GM19023 (cell line): ENCODE results near the gene VAV2.

Source experiments
- ATAC-seq: cut with Tn5 transposase; IDR thresholded peaks from one replicate; pipeline ENCODE4 v1.9.1; 2021; ENCODE audit warnings: mild to moderate bottlenecking, moderate library complexity; ENCODE audit not compliant: unreplicated experiment

VAV2 gene

DNA sequence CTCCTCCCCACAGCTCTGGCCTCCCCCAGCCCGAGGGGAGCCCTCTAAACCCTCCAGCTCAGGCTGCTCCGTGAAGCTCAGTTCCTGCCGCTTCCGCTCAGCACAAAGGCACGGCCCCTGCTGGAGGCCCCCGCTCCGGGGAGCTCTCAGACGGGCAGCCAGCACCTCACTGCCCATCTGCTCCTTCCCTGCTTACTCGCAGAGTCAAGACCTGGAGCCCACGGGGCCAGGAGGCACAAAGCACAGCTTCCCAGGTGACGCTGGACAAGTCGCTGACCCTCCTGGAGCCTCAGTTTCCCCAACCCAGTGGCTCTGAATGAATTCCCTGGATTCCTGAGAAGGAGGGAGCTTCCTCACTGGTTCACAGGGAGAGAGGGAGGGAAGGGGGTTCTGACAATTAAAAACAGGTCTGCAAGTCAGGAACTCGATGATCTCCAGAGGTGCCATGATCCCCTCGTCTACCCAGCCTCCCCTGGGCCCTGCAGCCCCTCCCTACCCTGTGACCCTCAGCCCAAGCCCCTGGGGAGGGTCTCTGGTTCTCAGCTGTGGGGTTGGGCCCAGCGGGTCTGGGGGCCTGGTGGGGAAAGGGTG, 36.2 kb downstream of the VAV2 start:
- ATAC-seq: no peak

DNA sequence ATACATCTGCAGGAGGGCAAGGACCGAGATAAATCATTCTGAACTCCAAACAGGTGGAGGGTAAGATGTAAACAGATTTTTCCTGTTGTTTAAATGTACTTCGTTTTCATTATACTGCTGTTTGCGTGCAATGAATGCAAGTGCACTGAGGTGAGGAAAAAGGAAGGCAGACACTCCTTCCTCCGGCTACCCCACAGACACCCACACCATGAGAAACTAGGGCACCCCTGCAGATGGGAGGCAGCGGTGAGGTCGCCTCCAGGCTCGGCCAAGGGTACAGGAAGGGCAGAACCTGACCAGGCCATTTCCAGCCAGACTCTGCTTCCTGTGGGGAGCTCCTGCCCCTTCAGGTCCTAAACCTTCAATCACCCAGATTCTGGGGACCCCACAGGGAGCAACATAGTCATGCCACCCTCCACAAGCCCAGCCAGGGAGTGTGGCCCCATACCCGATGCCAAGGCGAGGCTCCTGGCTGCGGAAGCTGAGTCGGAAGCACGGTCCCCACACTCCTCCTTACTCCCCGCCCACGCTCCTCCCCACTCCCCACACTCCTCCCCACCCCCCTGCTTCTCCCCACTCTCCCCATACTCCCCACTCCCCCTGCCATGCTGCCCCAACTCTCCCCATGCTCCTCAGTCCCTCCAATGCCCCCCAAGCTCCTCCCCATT, 37.1 kb downstream of the VAV2 start:
- no peak for ATAC-seq

DNA sequence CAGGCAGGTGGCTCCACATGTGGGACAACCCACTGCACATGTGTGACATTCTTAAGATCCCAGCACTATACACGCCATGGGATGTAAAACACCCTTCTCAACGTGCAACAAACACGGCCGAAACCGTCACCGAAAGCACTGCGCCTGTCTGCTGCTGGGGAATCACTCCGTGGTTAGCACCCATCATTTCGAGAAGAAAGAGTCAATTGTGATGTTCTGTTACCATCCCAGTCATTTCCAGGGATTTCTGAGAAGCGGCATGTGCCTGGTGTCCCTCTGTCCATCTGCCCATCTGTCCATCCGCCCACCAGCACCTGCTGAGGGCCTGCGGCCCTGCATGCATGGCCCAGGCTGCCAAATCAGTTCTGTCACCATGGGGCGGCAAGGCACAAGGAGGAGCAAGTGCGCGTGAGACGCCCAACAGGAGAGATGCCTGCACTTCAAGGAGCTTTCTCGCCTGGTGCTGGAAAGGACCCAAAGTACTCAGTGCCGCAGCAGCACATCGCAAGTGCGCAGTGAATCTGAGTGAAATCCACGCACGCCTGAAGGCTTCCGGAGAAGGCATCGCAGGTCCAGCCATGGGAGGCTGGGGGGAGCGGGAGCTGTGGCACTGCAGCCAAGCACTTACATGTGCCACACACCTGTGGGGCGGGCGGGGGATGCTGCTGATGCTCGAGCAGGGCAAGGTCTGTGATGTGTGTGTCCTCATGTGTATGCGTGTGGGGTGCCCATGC, 38.0 kb downstream of the VAV2 start:
- ATAC-seq: no peak

DNA sequence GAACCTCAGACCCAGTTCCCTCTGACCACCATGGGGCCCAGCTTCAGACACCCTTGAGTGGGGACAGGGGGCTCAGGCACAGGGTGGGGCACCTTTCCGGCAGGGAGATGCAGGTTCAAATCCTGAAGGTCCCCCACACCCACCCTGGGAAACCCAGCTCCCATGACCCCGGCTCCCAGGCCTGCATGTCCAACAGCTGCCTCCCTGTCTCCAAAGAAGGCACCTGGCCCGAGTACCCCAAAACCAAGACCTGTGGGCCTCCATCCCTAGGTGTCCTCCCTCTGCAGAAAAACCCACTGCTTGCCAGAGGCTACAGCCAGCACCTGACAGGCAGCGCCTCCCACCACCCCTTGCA, 38.5 kb downstream of the VAV2 start:
- ATAC-seq: no peak

DNA sequence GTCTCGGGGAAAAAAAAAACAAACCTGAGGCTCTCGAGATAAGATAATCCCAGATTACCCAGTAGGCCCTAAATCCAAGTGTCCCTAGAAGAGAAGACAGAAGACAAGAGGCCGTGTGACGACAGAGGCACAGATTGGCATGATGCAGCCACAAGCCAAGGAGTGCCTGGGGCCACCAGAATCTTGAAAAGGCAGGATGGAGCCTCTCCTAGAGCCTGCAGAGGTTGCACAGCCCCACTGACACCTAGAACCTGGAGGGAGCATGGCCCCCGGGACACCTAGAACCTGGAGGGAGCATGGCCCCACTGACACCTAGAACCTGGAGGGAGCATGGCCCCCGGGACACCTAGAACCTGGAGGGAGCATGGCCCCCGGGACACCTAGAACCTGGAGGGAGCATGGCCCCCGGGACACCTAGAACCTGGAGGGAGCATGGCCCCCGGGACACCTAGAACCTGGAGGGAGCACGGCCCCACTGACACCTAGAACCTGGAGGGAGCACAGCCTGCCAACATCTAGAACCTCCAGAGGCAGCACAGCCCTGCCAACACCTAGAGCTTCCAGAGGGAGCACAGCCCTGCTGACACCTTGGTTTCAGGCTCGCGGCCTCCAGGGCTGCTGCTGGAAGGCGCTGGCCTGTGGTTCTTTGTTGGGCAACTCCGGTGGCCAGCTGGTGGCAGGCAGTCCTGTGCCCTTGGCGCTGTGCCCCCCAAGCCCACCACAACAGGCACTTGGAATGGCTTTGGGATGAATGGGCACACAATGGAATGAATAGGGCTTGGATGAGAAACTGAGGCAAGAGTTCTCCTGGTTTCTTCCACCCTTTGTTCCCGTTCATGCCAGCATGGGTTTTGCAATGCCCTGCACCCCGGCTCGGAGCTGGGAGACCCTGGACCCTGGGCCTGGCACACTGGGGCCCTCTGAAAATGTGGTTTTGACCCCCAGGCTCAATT, 39.2 kb downstream of the VAV2 start:
- no peak for ATAC-seq

DNA sequence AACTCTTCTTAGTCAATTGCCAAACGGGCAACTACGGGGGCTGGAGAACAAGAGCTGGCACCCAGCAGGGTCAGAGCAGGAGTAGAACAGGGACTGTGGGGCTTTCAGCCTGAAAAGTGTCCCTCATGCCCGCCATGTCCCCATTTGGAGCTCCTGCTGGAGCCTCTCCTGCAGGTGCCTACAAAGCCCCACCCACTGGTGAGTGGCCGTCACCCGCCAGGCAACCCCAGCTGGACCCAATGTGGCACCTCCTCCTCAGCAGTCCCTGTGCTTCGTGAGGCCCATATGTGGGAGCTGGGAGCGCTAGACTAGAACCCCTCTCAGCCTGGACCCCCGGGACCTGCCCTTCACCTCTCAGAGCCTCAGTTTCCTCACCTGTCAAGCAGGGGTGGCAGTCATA, 40.9 kb downstream of the VAV2 start:
- no peak for ATAC-seq

DNA sequence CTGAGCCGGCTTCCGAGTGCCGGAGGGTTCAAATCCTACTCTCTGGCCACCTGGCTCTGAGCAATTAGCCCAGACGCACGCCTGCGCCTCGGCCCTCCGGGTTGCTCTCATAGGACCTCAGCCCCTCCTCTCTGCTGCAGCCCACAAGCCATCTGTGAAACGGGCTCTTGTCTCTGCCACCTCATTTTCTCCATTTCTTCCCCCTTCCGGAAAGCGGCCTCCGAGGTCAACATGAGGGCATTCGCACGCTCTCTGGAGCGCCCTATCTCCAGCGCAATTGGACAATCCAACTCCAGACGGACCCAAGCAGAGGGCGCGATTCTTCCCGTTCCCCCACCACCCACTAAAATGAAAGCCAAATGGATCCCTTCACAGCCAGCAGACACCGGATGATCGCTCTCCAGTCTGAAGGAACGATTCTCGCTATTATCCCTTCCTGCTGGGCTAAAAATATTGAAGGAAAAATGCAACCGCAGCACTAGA, 41.5 kb downstream of the VAV2 start:
- ATAC-seq: no peak

DNA sequence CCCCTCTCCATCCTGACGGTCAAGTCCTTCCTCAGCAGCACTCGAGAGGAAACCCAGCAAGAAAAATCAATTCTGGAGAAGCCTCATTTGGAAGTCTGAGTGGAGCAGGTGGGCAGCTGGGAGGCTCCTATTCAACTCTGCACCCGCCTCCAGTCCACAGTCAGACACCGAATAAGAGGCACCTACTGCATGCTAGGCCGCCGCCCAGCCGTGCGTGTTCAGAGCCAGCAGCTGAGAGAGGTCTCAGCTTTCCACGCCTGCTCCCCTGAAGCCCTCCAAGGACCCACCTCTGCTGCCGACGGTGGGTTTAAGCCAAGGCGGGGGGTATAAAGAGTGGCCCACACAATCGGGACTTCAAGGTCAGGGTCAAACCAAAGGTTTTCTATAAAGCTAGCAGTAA, 41.9 kb downstream of the VAV2 start:
- ATAC-seq: no peak

DNA sequence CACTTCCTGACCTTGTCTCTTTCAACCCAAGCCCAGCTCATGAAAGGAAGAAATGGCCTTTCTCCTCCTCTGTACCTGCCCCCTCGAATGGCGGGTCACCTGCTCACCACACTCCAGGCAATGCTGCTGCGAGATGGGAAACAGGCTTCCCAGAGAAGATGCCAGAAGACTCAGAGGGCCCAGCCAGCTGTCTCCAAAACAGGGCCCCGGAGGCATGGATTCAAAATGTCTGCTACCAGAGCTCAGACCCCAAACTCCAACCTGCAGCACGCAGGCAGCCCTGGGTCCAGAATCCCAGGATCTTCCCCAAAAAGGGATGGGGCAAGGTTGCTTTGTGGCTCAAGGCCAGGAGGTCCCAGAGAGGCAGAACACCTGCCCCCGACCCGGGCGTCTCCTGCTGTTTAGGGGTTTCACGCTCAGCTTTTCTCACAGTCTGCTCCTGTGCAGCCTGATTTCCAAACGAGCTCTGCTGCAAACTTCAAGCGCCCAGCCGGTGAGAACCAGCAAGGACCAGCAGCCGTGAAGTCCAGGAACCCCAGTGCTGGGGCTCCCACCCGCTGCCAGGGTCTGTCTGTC, 42.5 kb downstream of the VAV2 start:
- no peak for ATAC-seq

DNA sequence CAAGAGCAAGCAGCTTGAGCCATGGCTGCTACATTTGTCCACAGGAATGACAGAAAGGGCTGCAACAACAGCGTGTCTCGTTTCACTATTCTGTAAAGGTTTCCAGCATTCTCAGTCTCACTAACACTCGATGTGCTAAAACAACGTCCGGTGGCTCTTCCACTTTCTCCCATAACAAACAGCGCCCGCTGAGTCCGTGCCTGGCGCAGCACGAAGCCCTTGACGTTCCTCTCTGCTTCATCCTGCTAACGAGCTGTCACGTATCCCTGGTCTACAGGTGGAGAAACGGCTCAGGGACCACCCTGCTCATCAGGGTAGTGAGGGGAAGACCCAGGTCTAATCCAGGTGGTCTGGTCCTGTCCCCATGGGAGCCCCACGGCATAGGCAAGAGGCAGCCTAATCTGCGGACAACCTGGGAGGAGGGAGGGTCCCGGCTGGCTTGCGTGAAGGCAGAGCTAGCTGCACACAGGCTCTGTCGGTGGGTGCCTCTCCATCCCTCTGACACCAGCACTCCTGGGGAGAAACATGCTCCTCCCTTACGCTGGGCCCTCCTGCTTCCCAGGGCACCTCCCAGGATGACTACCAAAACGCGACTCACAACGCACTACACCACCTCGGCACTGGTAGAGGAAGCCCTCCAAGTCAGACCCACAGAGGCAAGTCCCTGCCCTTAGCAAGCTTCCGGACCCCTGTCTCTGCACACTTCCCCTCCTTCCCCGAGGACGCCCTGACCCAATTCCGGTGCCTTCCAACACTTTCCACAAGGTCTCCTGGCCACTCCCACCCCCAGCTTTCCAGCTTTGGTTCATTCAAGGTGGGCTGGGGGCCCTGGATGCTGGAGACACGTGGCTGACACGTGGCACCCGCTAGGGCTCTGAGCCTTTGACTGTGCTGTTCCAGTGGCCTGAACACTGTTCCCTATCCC, 43.3 kb downstream of the VAV2 start:
- ATAC-seq: no peak

DNA sequence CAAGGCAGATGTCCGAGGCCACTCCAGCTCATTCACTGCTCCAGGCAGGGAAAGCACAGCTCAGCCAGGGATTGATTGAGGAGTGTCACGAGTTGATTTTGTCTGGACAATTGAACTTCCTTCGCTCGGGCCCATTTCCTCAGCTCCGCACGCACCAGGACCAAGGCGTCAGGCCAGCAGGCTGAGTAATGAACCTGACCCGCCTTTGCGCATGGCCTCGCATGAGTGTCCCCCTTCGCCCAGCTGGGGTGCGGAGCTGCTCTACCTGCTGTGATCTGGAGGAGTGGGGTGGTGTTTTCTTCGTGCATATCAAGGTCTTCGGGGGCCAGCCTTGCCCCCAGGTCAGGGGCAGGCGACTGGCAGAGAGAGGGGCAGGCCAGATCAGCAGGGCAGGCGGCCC, 44.0 kb downstream of the VAV2 start:
- ATAC-seq: no peak

DNA sequence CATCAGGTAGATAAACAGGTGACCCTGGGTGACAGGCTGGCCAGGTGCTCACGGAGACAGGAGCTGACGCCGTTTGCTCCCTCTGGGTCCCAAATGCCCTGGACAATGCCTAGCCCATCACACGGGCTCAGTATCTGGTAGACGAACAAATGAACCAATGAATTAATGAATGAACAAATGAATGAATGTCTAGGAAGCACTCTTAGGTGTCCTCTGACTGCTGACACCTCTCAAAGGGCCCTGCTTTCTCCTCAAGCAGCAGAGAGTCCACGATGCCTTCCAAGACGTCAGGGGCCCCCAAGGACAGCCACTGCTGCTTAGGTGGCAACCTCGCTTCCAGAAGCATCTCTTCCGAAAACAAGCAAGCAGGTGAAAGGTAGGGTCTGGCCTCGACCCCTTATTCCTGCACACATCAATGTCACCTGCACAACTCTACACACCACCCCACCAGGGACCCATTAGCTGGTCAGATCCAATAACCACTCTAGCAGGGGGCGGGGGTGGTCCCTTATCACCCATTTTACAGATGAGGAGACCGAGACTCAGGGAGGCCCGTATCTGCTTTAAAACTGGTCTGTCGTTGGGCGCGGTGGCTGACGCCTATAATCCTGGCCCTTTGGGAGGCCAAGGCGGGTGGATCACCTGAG, 45.2 kb downstream of the VAV2 start:
- no peak for ATAC-seq

DNA sequence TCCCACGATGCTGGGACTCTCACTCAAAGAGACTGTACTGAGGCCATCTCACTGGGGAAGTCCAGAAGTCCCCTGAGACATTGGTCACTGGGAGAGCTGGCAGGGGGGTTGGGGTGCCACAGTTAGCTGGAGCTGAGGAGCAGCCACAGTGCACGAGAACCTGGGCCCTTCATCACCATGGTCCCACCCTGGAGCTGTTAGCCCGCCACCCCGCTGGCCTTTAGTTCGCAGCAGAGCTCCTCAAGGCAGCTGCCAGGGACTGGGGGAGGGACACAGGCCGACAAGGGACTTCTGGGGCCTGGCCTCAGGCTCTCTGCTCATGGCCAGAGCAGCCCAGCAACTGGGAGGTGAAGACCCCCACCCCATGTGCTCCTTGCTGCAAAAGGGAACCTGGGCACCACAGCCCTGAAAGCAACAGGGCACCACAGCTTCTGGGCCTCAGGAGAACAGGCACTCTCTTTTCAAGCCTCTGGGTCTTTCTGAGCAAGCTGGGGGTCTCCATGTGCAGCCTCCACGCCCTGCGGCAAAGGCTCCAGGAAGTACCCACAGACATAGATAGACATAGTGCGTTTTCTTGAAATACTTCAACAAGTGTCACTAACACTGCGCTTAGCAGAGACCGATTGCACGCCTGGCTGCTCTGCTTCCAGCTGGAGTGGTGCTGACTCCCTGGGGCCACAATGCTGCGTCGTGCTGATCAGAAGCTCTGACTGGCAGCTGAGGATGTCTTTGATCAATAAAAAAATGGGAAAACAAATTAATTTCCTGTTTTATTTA, 46.0 kb downstream of the VAV2 start:
- ATAC-seq: peak; percentile 62

DNA sequence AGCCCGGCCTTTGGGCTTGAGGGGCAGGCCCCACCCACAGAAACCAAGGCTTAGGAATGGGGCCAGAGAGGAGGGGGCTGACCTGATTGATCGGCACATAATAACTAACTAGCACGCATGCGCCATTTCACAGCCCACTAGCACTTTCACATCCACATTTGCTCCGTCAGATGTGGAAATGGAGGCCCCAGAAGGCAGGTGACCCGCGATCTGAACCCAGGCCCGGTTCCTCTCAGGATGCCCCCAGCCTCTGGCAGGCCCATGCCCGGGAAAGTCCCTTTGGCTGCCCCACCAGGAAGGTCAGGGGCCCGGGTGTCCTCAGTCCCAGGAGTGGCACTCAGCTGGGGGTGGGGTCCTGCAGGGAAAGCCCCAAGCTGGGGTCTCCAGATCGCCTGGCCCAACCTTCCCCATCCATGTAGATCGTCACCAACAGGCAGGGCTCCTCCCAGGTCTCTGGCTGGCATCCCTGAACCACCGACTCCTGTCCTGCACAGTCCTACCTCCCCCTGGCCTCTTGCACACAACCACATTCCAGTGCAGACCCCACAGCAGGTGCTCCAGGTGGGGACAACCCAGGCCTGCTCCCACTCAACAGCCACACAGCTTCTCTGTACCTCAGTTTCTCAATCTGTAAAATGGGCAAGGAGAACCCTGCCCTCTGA, 46.7 kb downstream of the VAV2 start:
- no peak for ATAC-seq

DNA sequence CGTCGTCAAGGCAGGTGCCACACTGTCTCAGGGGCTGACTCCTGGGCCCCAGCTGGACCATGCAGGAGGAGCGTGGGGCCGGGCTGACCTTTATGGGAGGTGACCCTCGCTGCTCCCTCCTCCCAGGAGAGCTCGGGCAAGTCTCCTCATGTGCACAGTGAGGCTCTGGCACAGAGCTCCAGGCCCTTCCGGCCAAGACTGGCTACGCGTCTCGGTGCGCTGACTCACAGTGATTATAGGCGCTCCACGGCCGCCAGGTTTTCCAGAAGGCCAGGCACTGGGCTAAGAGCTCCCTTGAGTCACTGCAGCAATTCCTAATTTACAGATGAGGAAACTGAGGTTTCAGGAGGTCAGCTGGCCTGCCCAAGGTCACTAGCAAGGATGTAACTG, 47.4 kb downstream of the VAV2 start:
- no peak for ATAC-seq

DNA sequence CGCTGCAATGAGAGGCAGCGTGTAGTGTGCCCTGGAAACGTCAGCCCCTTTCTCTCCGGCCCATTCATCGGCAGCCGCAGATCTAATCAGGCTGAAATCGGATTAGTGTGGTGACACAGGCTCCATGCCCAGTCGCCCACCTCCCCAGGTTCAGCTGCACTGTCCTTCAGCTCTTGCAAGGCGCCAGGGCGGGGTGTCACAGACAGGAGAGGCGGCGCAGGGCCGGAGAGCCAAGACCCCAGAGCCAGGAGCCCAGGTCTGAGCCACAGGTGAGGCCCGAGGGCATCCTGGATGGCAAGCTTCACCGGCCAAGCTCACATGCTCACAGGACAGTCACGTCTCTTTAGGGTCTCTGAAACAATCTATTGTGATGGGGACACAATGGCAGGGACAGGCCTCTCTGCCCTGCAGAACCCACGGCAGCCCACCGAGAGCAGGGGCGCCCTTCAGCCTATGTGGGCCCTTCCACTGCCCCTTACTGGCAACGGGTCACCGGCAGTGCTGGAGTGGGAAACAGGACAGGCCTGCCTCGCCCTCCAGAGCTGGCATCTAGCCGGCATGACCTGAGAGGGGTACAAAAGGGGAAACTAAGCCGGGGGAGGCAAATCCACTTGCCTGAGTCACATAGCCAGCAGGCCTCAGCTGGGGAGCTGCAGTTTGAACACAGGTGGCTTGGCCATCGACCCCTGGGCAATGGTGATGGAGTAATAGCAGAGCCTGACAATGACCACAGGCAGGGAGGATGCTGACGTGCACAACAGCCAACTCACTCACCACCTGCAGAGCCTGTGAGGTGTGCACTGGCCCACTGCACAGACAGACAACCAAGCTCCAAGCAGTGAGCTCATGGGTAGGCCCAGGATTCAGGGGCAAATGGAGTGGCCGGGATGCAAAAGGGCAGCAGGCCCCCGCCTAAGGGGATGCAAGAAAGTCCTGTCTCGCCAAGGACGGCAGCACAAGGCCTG, 48.1 kb downstream of the VAV2 start:
- no peak for ATAC-seq
